Jurkat, Clone E6-1 (cell line): ENCODE data around the gene UGT1A1.

ENCODE experiments used
- DNase-seq: peaks from one replicate; pipeline ENCODE4 v3.0.0-alpha.2; 2011; ENCODE audit warnings: low read depth, low spot score
- H3K4me3 ChIP-seq: 2 replicates; pipeline ENCODE4 v1.5.1; 2011; ENCODE audit warnings: mild to moderate bottlenecking, low read length, control low read depth, moderate library complexity

UGT1A1 gene

GRCh38 chr2:233792720-233793119, 32.6 kb downstream of the UGT1A1 start:
- DNase-seq: no peak
- no peak overlapping the region for H3K4me3 ChIP-seq

DNA sequence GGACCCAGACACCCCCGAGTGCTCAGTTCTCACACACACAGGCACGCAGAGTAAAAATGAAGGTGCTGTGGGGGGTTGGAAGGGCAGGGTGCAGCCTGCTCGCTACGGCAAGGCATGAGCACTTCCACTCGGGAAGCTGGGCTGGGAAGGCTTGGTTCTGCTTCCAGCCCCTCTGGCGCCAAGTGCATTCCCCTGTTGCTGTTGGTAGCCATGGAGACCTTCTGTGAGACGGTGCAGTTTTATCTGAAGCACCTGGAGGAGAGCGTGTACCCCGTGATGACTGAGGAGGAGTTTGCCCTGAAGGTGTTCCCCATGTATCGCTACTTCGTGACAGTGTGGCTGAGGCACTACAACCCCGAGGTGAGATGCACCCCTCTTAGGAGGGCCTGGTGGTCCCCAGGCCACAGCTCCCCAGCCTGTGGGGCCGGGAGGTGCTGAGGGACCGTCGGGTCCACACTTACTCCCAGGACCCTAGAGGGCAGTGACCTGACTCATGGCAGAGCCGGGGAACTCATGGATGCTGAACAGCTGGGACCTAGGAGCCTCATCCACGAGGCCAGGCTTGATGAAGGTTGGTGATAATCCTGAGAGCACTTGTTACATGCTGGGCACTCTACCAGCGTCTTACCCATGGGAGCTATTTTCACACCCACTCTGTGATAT, 33.5 kb downstream of the UGT1A1 start:
- no peak for DNase-seq
- no peak overlapping the region for H3K4me3 ChIP-seq

DNA sequence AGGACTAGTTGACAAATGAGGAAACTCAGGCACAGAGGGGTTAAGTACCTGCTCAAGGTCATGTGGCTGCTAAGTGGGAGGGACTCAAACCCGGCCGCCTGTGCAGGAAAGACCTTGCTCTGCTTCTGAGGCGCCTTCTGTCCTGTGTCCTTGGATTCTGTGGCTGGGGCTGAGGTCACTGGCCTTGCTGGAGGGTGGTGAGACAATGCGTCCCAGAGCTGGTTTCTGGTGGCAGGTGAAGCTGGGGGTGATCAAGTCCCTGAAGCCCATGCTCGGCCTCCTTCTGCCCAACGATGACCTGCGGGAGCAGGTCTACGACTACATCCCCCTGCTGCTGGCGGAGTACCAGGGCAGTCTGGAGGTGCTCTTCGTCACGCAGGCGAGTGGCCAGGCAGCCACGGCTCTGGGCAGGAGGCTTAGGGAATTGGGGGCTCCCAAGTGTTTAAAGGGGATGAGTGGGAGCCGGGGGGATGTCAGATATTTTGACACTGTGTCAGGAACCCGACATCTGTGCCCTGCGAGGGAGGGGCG, 34.1 kb downstream of the UGT1A1 start:
- no peak overlapping the region for H3K4me3 ChIP-seq
- no peak for DNase-seq

- H3K4me3 ChIP-seq: no peak overlapping the region
- no peak for DNase-seq
Measured at GRCh38 chr2:233795735-233796171, 35.7 kb downstream of the UGT1A1 start.

- DNase-seq: no peak
- H3K4me3 ChIP-seq: no peak overlapping the region
Measured at GRCh38 chr2:233796254-233796653, 36.2 kb downstream of the UGT1A1 start.

DNA sequence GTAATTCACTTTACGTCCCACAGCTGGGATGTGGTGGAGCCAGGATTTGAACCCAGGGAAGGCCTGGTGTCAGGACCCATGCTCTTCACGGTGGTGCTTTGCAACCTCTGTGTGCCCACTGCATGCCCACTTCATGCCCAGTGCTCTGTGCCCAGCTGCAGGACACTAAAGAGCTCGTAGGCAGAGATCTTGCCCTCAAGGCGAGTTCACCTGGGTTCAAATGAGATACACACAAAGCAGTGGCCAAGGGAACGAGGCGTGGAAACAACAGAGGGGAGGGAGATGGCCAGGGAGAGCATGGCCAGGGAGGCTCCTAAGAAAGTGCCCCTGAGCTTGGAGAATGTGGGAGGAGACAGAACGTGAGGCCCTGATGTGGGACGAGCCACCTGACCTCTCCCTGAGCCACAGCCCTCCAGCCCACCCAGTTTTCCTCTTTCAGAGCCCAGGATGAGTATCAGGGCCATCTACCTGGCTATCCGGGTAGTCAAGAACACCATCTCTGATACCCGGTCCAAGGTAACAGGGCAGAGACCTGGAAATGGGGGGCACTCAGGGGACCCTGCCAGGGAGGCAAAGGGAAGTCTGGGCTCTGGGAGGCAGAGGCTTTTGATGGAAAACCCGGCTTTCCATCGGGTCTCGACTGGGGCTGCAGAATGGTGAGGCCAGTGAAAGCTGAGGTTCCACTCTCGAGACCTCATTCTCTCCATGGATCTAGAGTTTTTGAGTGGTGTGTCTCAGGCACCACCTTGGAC, 38.4 kb downstream of the UGT1A1 start:
- no peak for DNase-seq
- no peak overlapping the region for H3K4me3 ChIP-seq

GRCh38 chr2:233799087-233799665, 39.1 kb downstream of the UGT1A1 start:
- no peak overlapping the region for H3K4me3 ChIP-seq
- DNase-seq: no peak

GRCh38 chr2:233799716-233800115, 39.6 kb downstream of the UGT1A1 start:
- DNase-seq: no peak

GRCh38 chr2:233800208-233800607, 40.1 kb downstream of the UGT1A1 start:
- no peak overlapping the region for H3K4me3 ChIP-seq
- DNase-seq: no peak

More at GRCh38 chr2:233799716-233800115, 39.6 kb downstream of the UGT1A1 start:
- no peak overlapping the region for H3K4me3 ChIP-seq

DNA sequence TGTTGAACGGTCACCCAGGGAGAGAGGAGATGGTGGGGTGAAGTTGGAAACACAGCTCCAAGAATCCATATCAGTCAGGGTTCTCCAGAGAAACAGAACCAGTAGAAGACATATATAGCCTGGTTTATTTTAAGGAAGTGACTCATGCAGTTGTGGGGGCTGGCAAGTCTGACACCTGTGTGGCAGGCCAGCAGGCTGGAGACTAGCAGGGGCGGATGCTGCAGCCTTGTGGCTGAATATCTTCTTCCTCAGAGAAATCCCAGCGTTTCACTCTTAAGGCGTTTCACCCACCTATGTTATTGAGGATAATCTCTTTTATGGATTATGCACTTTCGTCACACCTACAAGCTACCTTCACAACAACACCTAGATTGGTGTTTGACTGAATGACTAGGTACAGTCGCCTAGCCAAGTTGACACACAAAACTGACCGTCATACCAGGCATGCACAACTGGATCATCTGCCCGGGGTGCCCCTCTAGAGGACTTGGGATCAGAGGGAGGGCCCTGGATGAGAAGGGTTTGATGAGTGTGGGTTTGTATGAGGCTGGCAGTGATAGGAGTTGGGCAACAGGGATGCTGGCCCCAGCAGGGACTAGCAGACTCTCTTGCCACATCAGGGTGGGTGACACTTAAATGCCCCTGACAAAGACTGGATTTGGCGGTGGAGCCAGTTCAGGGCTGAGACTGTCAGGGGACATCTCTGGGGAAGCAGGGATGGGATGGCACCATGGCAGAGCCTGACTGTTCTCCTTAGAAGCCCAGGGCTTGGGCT, 41.5 kb downstream of the UGT1A1 start:
- DNase-seq: no peak
- no peak overlapping the region for H3K4me3 ChIP-seq

DNA sequence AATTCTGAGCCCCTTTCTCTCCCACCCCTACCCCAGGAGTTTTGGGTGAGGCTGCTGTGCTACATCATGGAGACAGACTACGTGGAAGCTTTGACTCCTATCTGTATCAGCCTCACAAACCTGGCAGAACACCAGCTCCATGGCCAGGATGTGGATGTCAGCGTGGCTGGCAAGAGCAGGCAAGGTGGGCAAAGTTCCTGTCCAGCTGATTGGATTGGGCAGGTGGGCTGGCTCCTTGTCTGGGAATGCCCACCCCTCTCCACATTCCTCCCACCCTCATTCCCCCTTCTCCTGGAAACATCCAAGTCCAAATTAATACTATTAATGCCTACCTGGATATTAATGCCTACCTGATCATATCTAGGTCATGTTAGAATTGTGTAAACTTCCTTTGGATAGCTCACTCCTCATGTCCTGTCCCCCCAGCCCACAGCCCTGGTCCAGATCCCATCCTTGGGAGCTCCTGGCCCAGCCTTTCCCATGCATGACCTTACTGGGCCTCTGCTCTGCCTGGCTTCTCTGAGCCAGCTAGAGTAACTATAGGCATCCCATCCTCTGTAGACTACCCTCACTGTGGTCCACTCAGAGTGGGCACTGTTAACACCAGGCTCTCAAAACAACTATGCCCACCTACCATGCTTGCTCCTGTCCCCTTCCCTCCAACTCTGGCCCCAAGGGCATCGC, 42.2 kb downstream of the UGT1A1 start:
- no peak overlapping the region for H3K4me3 ChIP-seq
- no peak for DNase-seq

- no peak for DNase-seq
- H3K4me3 ChIP-seq: no peak overlapping the region
Measured at GRCh38 chr2:233803292-233803911, 43.3 kb downstream of the UGT1A1 start.

- no peak for DNase-seq
- H3K4me3 ChIP-seq: no peak overlapping the region
Measured at GRCh38 chr2:233803994-233804393, 43.9 kb downstream of the UGT1A1 start.

GRCh38 chr2:233807215-233807865, 47.3 kb downstream of the UGT1A1 start:
- no peak overlapping the region for H3K4me3 ChIP-seq
- no peak for DNase-seq

- no peak for DNase-seq
- no peak overlapping the region for H3K4me3 ChIP-seq
Measured at GRCh38 chr2:233807966-233808935, 48.2 kb downstream of the UGT1A1 start.

DNA sequence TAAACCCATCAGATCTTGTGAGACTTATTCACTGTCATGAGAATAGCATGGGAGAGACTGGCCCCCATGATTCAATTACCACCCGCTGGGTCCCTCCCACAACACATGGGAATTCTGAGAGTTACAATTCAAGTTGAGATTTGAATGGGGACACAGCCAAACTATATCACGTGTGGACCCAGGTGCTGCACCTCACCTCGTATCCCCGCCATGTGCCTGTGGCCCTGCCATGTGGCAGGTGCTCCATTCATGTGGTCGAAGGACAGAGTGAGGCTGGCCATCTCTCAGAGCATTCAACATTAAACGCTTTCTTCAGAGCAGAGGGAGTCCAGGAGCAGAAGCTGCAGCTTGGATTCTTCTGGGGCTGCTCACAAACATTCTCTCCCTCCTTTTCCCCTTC, 50.3 kb downstream of the UGT1A1 start:
- DNase-seq: no peak

DNA sequence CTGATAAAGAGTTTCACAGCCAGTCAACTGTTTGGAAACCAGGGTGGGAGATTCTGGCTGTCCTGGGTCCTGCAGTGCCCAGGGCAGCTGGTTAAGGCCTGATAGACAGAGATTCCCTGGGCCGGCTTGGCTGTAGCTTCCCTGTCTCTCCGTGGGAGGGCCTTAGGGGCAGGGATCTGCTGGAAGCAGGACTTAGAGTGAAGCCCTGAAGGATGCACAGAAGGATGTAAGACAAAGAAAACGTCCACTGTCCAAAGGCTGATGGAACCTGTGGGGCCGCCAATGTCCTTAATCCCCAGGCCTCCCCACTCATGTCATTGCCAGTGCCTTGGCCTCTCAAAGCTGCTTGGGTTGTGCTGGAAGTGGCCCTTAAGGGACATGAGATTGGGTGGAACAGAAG, 51.0 kb downstream of the UGT1A1 start:
- no peak overlapping the region for H3K4me3 ChIP-seq
- no peak for DNase-seq

More for the DNA sequence above, 50.3 kb downstream of the UGT1A1 start:
- H3K4me3 ChIP-seq: no peak overlapping the region
